RWPE2 (cell line): ENCODE data around the gene NFU1.

ENCODE experiments used
- ATAC-seq: fragments of 200-7000 bp; cut with Tn5 transposase; 3 replicates; pipeline ENCODE4 v1.9.1; 2021; ENCODE audit warnings: low read depth
- DNase-seq: peaks from one replicate; pipeline ENCODE4 v3.0.0-alpha.2; 2020; ENCODE audit warnings: low spot score
- H3K27ac ChIP-seq: fragments of 450-650 bp; 2 replicates; pipeline ENCODE4 v1.5.1; 2017; ENCODE audit warnings: mild to moderate bottlenecking; ENCODE audit not compliant: poor library complexity, severe bottlenecking
- H3K27me3 ChIP-seq: fragments of 250-450 bp; sonication (Bioruptor Pico); 2 replicates; pipeline ENCODE4 v1.5.1; 2021; ENCODE audit warnings: mild to moderate bottlenecking, moderate library complexity; ENCODE audit not compliant: insufficient read depth, poor library complexity, severe bottlenecking
- H3K36me3 ChIP-seq: fragments of 250-450 bp; sonication (Bioruptor Pico); 2 replicates; pipeline ENCODE4 v1.5.1; 2020; ENCODE audit warnings: low read depth, mild to moderate bottlenecking, moderate library complexity
- H3K4me1 ChIP-seq: fragments of 250-450 bp; sonication (Bioruptor Pico); 2 replicates; pipeline ENCODE4 v1.5.1; 2021; ENCODE audit warnings: mild to moderate bottlenecking, moderate library complexity; ENCODE audit not compliant: insufficient read depth, poor library complexity, severe bottlenecking
- H3K4me3 ChIP-seq: fragments of 250-450 bp; sonication (Bioruptor Pico); 2 replicates; pipeline ENCODE4 v1.5.1; 2021; ENCODE audit warnings: mild to moderate bottlenecking, moderate library complexity; ENCODE audit not compliant: severe bottlenecking
- H3K9me3 ChIP-seq: fragments of 250-450 bp; sonication (Bioruptor Pico); 2 replicates; pipeline ENCODE4 v1.5.1; 2021; ENCODE audit warnings: mild to moderate bottlenecking, moderate library complexity; ENCODE audit not compliant: severe bottlenecking
- TF ChIP-seq, protein P1 (sequence below): fragments of 450-650 bp; IDR thresholded peaks from one replicate; pipeline ENCODE4 v1.5.1; 2017; ENCODE audit warnings: mild to moderate bottlenecking, moderate library complexity; ENCODE audit not compliant: poor library complexity, severe bottlenecking

NFU1 gene

DNA sequence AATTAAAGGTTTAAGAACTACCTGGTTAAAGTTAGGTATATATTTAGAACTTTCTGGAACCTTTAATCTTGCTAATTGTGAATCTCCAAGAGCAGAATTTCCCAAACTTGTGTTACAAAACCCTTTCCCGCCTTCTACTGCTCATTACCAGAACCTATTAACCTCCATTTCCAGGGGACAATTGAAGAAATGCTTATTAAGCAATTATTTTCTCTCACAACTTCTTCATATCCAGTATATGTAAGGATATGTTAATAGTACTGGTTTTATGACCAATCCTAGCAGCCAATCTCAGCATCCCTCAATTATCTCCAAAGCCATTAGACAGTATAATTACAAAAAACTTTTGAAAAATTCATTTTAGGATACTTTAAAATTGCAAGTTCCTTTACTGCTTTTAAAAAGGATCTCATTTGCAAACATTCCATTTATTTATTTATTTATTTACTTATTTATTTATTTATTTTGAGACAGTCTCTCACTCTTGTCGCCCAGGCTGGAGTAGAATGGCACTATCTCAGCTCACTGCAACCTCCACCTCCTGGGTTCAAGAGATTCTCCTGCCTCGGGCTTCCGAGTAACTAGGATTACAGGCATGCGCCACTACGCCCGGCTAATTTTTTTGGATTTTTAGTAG lies 53.9 kb downstream of the NFU1 start:
- no peak for ATAC-seq
- Histone ChIP-seq H3K9me3 (no peaks in the 10 kb centered on the region), H3K4me3 (no peak overlapping the region), H3K36me3 (peaks cover 46% of the 10 kb centered on the region), H3K27me3 (no peaks in the 10 kb centered on the region), H3K27ac (no peak overlapping the region), H3K4me1 (peaks cover 17% of the 10 kb centered on the region)
- TF ChIP-seq, protein P1, sequence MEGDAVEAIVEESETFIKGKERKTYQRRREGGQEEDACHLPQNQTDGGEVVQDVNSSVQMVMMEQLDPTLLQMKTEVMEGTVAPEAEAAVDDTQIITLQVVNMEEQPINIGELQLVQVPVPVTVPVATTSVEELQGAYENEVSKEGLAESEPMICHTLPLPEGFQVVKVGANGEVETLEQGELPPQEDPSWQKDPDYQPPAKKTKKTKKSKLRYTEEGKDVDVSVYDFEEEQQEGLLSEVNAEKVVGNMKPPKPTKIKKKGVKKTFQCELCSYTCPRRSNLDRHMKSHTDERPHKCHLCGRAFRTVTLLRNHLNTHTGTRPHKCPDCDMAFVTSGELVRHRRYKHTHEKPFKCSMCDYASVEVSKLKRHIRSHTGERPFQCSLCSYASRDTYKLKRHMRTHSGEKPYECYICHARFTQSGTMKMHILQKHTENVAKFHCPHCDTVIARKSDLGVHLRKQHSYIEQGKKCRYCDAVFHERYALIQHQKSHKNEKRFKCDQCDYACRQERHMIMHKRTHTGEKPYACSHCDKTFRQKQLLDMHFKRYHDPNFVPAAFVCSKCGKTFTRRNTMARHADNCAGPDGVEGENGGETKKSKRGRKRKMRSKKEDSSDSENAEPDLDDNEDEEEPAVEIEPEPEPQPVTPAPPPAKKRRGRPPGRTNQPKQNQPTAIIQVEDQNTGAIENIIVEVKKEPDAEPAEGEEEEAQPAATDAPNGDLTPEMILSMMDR = no peak
- no peak for DNase-seq

- Histone ChIP-seq H3K36me3 (peaks cover 50% of the 10 kb centered on the region), H3K4me3 (no peak overlapping the region), H3K27ac (no peak overlapping the region), H3K4me1 (peaks cover 17% of the 10 kb centered on the region), H3K27me3 (no peaks in the 10 kb centered on the region), H3K9me3 (no peaks in the 10 kb centered on the region)
- DNase-seq (no peak), ATAC-seq (no peak)
- TF ChIP-seq, protein P1 = no peak
Observed at GRCh38 chr2:69382547-69382946, 54.7 kb downstream of the NFU1 start.

- Histone ChIP-seq H3K9me3 (no peaks in the 10 kb centered on the region), H3K27me3 (no peaks in the 10 kb centered on the region), H3K4me1 (peaks cover 17% of the 10 kb centered on the region), H3K36me3 (peaks cover 50% of the 10 kb centered on the region), H3K4me3 (no peak overlapping the region), H3K27ac (no peak overlapping the region)
- ATAC-seq (no peak), DNase-seq (no peak)
- TF ChIP-seq, protein P1 = no peak
Observed at GRCh38 chr2:69381337-69381737, 55.9 kb downstream of the NFU1 start.

- DNase-seq (no peak), ATAC-seq (no peak)
- H3K36me3 ChIP-seq = peaks cover 58% of the 10 kb centered on the region
- H3K9me3 ChIP-seq = no peaks in the 10 kb centered on the region
- TF ChIP-seq, protein P1 = no peak
- peaks cover 15% of the 10 kb centered on the region for H3K4me1 ChIP-seq
- H3K27ac ChIP-seq = no peak overlapping the region
- no peak overlapping the region for H3K4me3 ChIP-seq
- H3K27me3 ChIP-seq = no peaks in the 10 kb centered on the region
Observed at GRCh38 chr2:69380072-69380917, 56.9 kb downstream of the NFU1 start.

GRCh38 chr2:69376403-69376802 lies 60.8 kb downstream of the NFU1 start:
- no peaks in the 10 kb centered on the region for H3K27me3 ChIP-seq
- H3K4me1 ChIP-seq = no peaks in the 10 kb centered on the region
- peaks cover 66% of the 10 kb centered on the region for H3K36me3 ChIP-seq
- TF ChIP-seq, protein P1 = no peak
- H3K4me3 ChIP-seq = no peak overlapping the region
- no peaks in the 10 kb centered on the region for H3K9me3 ChIP-seq
- H3K27ac ChIP-seq = no peak overlapping the region
- DNase-seq (no peak), ATAC-seq (no peak)
